HEK293 (cell line): ENCODE results near the gene DACT3.

Experiments
- CTCF ChIA-PET: fragments of 350-600 bp; formaldehyde crosslinking; extraction: SDS; loops from one replicate; lab custom pipeline; 2021; ENCODE audit warnings: antibody characterized with exemption; lab: Yijun Ruan, JAX
- POLR2A ChIA-PET: fragments of 300-600 bp; formaldehyde crosslinking; extraction: SDS; loops from one replicate; lab custom pipeline; 2020; ENCODE audit warnings: antibody characterized with exemption, inconsistent platforms; lab: Yijun Ruan, JAX
- H3K27ac ChIP-seq: fragments of 200-500 bp; sonication (Bioruptor generic); 2 replicates; pipeline ENCODE4 v1.5.1; 2014; ENCODE audit warnings: low read depth, low read length, control low read depth, inconsistent platforms; ENCODE audit errors: extremely low read depth
- H3K36me3 ChIP-seq, 2 experiments: fragments of 200-500 bp in 1 of 2; sonication (Bioruptor generic) in 1 of 2; 1 replicate in 1 of 2; 2 replicates in 1 of 2; pipeline ENCODE4 v1.5.1; 2014 to 2017; ENCODE audit warnings: inconsistent platforms in 2 of 2, low read length in 2 of 2; ENCODE audit not compliant: control insufficient read depth in 2 of 2, insufficient read depth in 1 of 2
- H3K4me1 ChIP-seq: fragments of 200-500 bp; sonication (Bioruptor generic); 2 replicates; pipeline ENCODE4 v1.5.1; 2014; ENCODE audit warnings: mild to moderate bottlenecking, low read length, inconsistent platforms; ENCODE audit not compliant: control insufficient read depth, insufficient read depth
- H3K4me3 ChIP-seq: 2 replicates; pipeline ENCODE4 v1.5.1; 2011; ENCODE audit warnings: low read depth, mild to moderate bottlenecking, control low read depth, low read length, moderate library complexity
- H3K9me3 ChIP-seq: fragments of 200-500 bp; sonication (Bioruptor generic); 2 replicates; pipeline ENCODE4 v1.5.1; 2014; ENCODE audit warnings: low read depth, low read length, inconsistent platforms; ENCODE audit not compliant: control insufficient read depth, insufficient read depth
- EGR2 ChIP-seq: fragments of 450-650 bp; formaldehyde crosslinking; IDR thresholded peaks from 2 replicates; pipeline ENCODE4 v1.5.1; 2016; ENCODE audit warnings: low read depth, missing biosample characterization, missing genetic modification characterization
- GLI2 ChIP-seq: fragments of 450-650 bp; formaldehyde crosslinking; IDR thresholded peaks from 2 replicates; pipeline ENCODE4; 2017; ENCODE audit warnings: missing biosample characterization, missing genetic modification characterization, low read depth, borderline replicate concordance
- KLF8 ChIP-seq: fragments of 450-650 bp; formaldehyde crosslinking; IDR thresholded peaks from 2 replicates; pipeline ENCODE4 v1.5.1; 2016; ENCODE audit warnings: missing biosample characterization, missing genetic modification characterization
- KLF9 ChIP-seq: fragments of 450-650 bp; formaldehyde crosslinking; IDR thresholded peaks from 2 replicates; pipeline ENCODE4 v1.5.1; 2016; ENCODE audit warnings: missing biosample characterization, missing genetic modification characterization, low read depth
- PRDM4 ChIP-seq: fragments of 450-650 bp; formaldehyde crosslinking; IDR thresholded peaks from 2 replicates; pipeline ENCODE4 v1.5.1; 2017; ENCODE audit warnings: missing biosample characterization, missing genetic modification characterization
- SP2 ChIP-seq: fragments of 450-650 bp; formaldehyde crosslinking; IDR thresholded peaks from 2 replicates; pipeline ENCODE4 v1.5.1; 2016; ENCODE audit warnings: missing biosample characterization, missing genetic modification characterization
- YY2 ChIP-seq: fragments of 450-650 bp; formaldehyde crosslinking; IDR thresholded peaks from 2 replicates; pipeline ENCODE4 v1.5.1; 2016; ENCODE audit warnings: missing biosample characterization, missing genetic modification characterization
- ZBTB21 ChIP-seq: fragments of 450-650 bp; formaldehyde crosslinking; IDR thresholded peaks from 2 replicates; pipeline ENCODE4 v1.5.1; 2017; ENCODE audit warnings: missing biosample characterization, missing genetic modification characterization
- ZBTB49 ChIP-seq: fragments of 450-650 bp; formaldehyde crosslinking; IDR thresholded peaks from 2 replicates; pipeline ENCODE4 v1.5.1; 2016; ENCODE audit warnings: missing biosample characterization, missing genetic modification characterization, low read depth
- ZFP3 ChIP-seq: fragments of 450-650 bp; formaldehyde crosslinking; IDR thresholded peaks from 2 replicates; pipeline ENCODE4 v1.5.1; 2016; ENCODE audit warnings: low read depth, missing biosample characterization, missing genetic modification characterization
- ZNF155 ChIP-seq: fragments of 450-650 bp; formaldehyde crosslinking; IDR thresholded peaks from 2 replicates; pipeline ENCODE4 v1.5.1; 2016; ENCODE audit warnings: missing biosample characterization, missing genetic modification characterization
- ZNF169 ChIP-seq: fragments of 450-650 bp; formaldehyde crosslinking; IDR thresholded peaks from 2 replicates; pipeline ENCODE4 v1.5.1; 2016; ENCODE audit warnings: missing biosample characterization, missing genetic modification characterization
- ZNF184 ChIP-seq: fragments of 450-650 bp; IDR thresholded peaks from 2 replicates; pipeline ENCODE4 v1.5.1; 2018; ENCODE audit warnings: missing biosample characterization, mild to moderate bottlenecking, missing genetic modification characterization
- ZNF2 ChIP-seq: fragments of 450-650 bp; formaldehyde crosslinking; IDR thresholded peaks from 2 replicates; pipeline ENCODE4 v1.5.1; 2016; ENCODE audit warnings: missing biosample characterization, missing genetic modification characterization
- ZNF211 ChIP-seq: fragments of 450-650 bp; formaldehyde crosslinking; IDR thresholded peaks from 2 replicates; pipeline ENCODE4 v1.5.1; 2016; ENCODE audit warnings: low read depth, missing biosample characterization, missing genetic modification characterization
- ZNF398 ChIP-seq: fragments of 450-650 bp; formaldehyde crosslinking; IDR thresholded peaks from 2 replicates; pipeline ENCODE4 v1.5.1; 2017; ENCODE audit warnings: missing biosample characterization, missing genetic modification characterization
- ZNF544 ChIP-seq: fragments of 450-650 bp; formaldehyde crosslinking; IDR thresholded peaks from 2 replicates; pipeline ENCODE4 v1.5.0; 2017; ENCODE audit warnings: missing biosample characterization, missing genetic modification characterization
- ZNF580 ChIP-seq: fragments of 450-650 bp; formaldehyde crosslinking; IDR thresholded peaks from 2 replicates; pipeline ENCODE4 v1.5.1; 2016; ENCODE audit warnings: missing biosample characterization, missing genetic modification characterization
- ZNF777 ChIP-seq: fragments of 450-650 bp; formaldehyde crosslinking; IDR thresholded peaks from 2 replicates; pipeline ENCODE4 v1.5.1; 2017; ENCODE audit warnings: missing biosample characterization, missing genetic modification characterization, borderline replicate concordance
- ZNF843 ChIP-seq: fragments of 450-650 bp; formaldehyde crosslinking; IDR thresholded peaks from 2 replicates; pipeline ENCODE4 v1.5.1; 2016; ENCODE audit warnings: missing biosample characterization, missing genetic modification characterization
- ZXDB ChIP-seq: fragments of 450-650 bp; formaldehyde crosslinking; IDR thresholded peaks from 2 replicates; pipeline ENCODE4 v1.5.1; 2016; ENCODE audit warnings: missing biosample characterization, missing genetic modification characterization

DACT3 gene

GRCh38 chr19:46634045-46634655, 26.8 kb downstream of the DACT3 start (continued):
- TF ChIP-seq KLF9 (tag by site-specific recombination), result peak; percentile 80
- no peak for TF ChIP-seq ZNF398 (tag by site-specific recombination)
- no peak for TF ChIP-seq ZNF211
- TF ChIP-seq ZFP3 (tag by site-specific recombination), result no peak
- TF ChIP-seq ZXDB, result peak; percentile 86
- peak; percentile 66 for TF ChIP-seq KLF8
- peak; percentile 80 for TF ChIP-seq SP2
- TF ChIP-seq ZNF580 (tag by site-specific recombination), result no peak
- no peak for TF ChIP-seq ZBTB21 (tag by site-specific recombination)
- TF ChIP-seq, all 188 proteins: peak for 14

- POLR2A ChIA-PET, result interaction anchor here (0.5 to 1.2 kb wide), 2 partner anchors 26 to 426 kb away, joined by 3 to 7 read pairs; no protein-coding TSS in a partner anchor
- no peaks in the 10 kb centered on the region for H3K9me3 ChIP-seq
- TF ChIP-seq PRDM4 (no peak), ZNF843 (tag by site-specific recombination) (no peak), ZNF155 (tag by site-specific recombination) (no peak), ZNF544 (tag by site-specific recombination) (no peak), ZNF169 (tag by site-specific recombination) (no peak), GLI2 (tag by site-specific recombination) (no peak), ZXDB (no peak), ZNF184 (tag by site-specific recombination) (no peak), ZNF777 (no peak), ZNF2 (tag by site-specific recombination) (no peak), ZBTB49 (no peak), EGR2 (tag by site-specific recombination) (no peak), YY2 (tag by site-specific recombination) (no peak)
- TF ChIP-seq, all 188 proteins: peak for 0
- no peak overlapping the region for H3K27ac ChIP-seq
- CTCF ChIA-PET, result interaction anchor here (0.6 to 6.9 kb wide), 10 partner anchors 10 to 592 kb away, joined by 3 to 95 read pairs (median 4); partner anchors contain the start of genes DACT3 and IGFL4
- peaks cover 3% of the 10 kb centered on the region; the same call in 1 of the 2 replicates for H3K4me1 ChIP-seq
- H3K36me3 ChIP-seq, result no peaks in the 10 kb centered on the region
- no peak overlapping the region for H3K4me3 ChIP-seq
These were observed 27.9 kb downstream of the DACT3 start for GRCh38 chr19:46633130-46633529.
